DND-41 (cell line): ENCODE data around the gene EYA2.

Source experiments
- CTCF ChIP-seq: IDR thresholded peaks from 2 replicates; pipeline ENCODE4 v1.5.1; 2012; ENCODE audit warnings: borderline replicate concordance, low read length, moderate library complexity, mild to moderate bottlenecking; ENCODE audit not compliant: poor library complexity, severe bottlenecking; ENCODE audit errors: extremely low read depth
- EZH2 ChIP-seq: IDR thresholded peaks from 3 replicates; pipeline ENCODE4 v1.6.1; 2012; ENCODE audit warnings: borderline replicate concordance, low read depth, mild to moderate bottlenecking, moderate library complexity, low read length, inconsistent platforms; ENCODE audit not compliant: severe bottlenecking

DNA sequence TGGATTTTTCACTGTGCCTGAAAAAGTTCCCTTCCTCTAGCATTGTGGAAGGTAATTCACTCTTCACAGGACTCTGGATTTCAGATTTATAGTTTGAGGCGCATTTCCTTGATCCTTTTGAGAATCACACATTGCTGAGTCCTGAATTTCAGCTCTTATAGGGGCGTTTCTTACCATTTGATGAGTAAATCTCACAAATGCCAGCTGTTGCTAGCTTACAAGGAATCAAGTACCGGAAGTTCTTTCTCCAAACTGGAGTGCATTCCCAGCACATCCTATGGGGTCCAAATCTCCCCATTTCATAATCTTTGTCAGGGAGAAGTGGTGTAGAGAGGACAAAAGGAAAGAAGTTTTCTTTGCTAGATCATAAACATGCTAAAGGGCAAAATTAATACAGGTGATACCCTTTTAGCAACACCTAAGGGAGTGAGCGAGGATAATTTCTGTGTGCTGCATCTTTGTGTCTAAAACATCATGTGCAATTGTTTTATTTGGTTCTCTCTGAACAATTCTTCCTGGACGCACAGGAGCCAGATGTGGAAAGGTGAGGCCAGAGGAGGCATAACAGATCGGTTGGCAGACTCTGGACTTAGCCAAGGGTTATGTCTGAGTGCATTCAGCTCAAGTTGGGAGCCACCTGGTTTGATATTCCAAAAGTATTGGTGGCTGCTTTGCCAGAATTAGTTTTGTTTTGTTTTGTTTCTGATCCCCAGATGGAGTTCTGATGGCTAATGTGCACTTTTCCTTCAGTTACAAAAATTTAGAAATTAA is 37.4 kb upstream of the EYA2 start:
- TF ChIP-seq CTCF (no peak), EZH2 (no peak)
